HPDE6-E6E7 (cell line): ENCODE results near the gene TBXA2R.
"Not testable (repeated sequence)": the region's sequence is repeated elsewhere in the genome, so short reads cannot be mapped to it uniquely, and the experiment has no call there.

Experiments used
- DNase-seq: peaks from one replicate; pipeline ENCODE4 v3.0.0; 2011; ENCODE audit warnings: missing footprints; ENCODE audit errors: extremely low spot score

Gene TBXA2R

DNA sequence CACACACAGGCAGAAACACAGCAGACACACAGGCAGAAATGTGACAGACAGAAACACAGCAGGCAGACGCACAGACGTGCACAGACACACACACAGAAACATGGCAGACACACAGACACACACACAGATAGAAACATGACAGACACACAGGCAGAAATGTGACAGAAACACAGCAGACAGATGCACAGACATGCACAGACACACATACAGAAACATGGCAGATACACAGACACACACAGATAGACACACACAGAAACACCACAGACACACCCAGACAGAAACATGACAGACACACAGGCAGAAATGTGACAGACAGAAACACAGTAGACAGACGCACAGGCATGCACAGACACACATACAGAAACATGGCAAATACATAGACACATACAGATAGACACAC lies 1.3 kb downstream of the TBXA2R start:
- no peak for DNase-seq

DNA sequence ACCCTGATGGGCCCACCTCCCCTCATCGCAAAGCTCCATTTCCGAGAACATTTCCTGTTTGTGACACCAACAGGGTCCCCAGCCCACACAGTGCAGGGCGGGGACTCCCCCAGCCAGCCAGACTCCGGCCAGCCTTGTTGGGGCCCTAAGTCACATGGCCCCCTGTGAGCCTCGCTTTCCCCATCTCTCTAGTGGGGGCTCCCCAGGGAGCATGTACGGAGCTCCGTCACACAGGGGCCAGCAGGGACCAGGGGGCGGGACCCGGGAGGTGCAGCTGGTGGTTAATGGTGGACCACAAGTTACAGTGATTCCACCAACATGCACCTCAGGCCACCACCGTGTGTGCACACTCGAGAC lies 1.7 kb downstream of the TBXA2R start:
- DNase-seq, result no peak

DNA sequence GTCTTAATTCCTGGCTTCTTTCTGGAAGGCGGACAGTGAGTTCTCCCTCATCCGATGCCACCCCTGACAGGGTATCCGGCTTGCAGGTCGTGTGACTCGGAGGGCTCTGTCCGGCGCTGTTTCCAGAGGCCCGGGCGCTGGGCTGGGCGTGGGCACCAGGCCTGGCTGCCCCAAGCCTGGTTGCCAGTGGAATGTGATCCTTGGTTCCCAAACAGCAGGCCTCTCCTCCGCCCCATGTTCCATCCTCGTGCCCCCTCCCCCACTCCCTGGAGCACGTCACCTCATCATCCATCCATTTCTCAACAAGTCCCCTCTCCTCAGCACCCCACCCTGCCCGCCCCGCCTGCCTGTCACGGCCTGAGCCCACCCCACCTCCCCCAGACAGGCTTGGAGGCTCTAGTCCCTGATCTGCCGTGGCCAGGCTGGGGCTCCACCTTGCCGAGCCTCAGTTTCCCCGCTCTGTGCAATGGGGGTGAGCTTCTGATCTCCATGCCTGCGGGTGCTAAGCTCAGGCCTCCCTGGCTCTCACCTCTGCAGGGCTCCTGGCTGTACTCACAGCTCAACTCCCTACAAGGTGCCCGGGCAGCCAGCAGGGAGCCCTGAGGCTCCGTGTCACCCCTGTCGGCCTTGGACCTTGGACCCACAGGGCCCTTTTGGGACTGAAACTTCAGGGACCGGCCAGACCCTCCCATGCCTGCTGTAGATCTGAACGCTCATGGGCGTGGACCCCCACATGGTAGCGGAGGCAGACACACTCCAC lies 2.3 kb downstream of the TBXA2R start:
- no peak for DNase-seq

DNA sequence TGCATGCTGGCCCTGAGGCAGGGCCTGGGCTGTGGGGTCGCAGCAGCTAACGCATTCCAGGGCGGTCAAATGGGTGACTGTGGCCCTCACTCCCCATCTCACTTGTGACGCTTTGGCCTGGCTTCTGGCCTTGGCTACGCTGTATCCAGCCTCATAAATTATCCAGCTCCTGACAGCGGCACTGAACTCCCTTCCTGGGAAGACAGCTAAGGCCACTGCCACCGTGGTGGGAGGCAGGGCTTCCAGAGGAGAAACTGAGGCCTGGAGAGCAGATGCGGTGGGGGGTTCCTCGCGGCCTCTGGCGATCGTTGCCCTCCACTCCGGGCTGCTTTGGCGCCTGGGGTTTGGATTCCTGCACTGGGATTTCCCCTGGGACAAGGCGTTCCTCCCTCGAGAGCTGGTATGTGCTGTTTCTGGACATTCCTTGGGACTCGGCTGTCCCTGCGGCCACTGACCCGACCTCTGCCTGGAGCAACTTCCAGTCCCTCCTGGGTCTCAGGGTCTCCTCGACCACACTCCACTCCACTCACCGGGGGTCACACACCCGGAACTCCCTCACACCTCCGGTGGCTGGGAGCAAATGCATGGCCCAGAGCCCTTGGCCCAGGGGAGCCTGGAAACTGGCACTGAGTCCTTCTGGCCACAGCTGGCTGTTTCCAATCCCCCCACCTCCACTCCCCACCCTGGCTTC lies 3.4 kb downstream of the TBXA2R start:
- no peak for DNase-seq

DNA sequence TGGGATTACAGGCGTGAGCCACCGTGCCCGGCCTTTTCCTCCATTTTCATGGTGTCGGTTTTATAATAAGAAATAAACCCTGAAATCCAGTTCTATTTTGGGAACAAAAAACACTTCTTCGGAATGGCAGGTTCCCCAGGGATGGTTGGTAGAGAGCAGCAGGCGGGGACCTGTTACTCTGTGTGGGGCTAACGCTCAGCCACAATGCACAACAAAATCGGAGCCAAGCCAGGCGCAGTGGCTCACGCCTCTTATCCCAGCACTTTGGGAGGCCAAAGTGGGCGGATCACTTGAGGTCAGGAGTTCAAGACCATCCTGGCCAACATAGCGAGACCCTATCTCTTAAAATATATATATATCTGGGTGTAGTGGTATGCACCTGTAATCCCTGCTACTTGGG lies 5.7 kb downstream of the TBXA2R start:
- no peak for DNase-seq

DNA sequence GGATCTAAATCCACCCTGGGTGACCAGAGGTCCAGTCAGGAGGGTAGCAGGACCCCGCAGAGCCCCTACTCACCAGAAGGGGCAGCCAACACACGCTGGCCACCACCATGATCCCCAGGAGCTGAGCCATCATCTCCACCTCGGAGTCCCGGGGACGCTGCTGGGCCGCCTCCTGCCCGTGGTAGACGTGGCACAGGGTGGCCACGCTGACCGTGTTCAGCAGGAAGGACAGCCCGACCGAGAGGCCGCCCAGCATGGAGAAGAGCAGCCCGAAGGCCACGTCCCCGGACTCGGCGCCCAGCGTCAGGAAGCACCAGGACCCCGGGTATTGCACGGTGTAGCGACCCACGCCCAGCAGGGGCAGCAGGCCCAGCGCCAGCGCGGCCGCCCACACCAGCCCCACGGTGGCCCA lies 6.9 kb downstream of the TBXA2R start:
- no peak for DNase-seq

DNA sequence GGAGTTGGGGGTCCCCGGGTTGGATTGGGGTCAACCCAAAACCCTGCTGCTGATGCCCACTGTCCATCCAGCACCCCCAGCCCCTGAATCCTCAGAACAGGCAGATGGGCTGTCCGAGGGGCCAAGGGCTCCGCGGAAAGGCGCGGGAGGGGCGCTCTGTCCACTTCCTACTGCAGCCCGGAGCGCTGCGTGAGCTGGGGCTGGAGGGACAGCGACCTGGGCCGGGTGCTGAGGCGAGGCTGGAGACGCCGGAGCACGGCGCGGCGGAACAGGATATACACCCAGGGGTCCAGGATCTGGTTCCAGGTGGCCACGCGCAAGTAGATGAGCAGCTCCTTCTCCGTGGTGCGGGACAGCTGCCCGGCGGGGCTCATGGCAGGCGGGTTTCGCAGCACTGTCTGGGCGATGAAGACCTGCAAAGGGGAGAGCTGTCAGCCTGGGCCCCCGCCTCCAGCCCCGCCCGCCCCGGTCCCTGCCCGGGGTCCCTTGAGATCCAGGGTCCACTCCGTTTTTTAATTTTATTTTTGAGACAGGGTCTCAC lies 11.1 kb downstream of the TBXA2R start:
- DNase-seq, result no peak

DNA sequence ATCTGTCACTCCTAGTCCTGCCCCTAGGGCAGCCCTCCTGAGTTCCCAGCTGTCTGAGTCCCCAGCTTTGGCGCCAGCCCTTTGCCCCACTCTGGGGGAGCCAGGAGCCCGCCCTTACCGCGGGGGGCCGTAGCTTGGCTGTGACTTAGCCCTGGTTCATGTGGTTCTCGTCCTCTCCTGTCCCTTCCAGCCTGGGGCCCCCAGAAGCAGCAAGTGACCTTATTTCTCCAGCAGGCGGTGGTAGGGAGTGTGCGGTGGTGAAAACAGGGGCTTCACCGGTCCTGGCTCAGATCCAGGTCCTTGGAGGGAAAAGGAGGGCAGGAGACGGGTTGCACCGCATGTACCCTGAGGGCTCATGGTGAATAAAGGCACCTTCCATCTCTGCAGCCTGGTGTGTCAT lies 13.5 kb downstream of the TBXA2R start:
- DNase-seq, result no peak

DNA sequence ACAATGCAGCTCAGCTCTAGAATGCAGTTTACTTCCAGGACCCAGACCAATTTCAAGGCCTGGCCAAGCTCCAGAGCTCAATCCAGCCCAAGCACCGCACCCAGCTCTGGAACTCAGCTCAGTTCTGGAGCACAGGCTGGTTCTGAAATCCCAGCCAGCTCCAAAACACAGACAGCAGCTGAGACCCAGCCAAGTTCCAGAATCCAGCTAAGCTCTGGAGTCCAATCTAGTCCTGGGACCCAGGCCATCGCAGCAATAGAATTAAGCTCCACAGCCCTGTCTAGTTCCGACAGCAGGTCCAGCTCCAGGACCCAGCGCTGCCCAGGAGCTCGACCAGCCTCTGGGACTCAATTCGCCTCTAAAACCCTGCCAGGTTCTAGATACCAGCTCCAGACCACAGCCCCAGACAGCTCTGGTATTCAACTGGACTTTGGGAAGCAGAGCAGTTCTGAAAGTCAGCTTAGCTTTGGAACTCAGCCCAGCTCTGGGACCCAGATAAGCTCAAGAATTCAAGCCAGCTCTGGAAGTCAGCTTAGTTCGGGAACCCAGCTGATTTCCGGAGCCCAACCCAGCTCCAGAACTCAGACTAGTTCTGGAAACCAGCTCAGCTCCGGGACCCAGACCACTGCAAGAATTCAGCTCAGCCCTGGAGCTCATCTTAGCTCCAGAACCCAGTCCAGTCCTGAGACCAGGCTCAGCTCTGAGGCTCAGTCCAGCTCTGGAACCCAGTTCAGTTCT lies 14.6 kb downstream of the TBXA2R start:
- no peak for DNase-seq

DNA sequence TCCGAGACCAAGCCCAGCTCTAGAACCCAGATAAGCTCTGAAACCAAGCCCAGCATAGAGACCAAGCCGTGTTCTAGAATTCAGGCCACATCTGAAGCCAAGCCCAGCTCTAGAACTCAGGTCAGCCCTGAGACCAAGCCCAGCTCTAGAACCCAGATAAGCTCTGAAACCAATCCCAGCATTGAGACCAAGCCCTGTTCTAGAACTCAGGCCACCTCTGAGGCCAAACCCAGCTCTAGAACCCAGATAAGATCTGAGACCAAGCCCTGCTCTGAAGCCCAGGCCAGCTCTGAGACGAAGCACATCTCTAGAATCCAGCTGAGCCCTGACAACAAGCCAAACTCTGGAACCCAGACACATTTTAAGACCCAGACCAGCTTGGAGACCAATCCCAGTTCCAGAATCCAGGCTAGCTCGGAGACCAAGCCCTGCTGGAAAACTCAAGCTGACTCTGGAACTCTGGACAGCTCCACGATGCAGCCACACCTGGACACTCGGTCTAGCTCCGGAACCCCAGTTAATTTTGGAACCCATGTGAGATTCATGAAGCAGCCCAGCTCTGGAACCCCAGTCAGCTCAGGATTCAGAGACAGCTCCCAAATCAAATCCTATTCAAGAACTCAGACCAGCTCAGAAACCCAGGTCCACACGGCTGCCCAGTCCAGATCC lies 15.6 kb downstream of the TBXA2R start:
- DNase-seq, result no peak

DNA sequence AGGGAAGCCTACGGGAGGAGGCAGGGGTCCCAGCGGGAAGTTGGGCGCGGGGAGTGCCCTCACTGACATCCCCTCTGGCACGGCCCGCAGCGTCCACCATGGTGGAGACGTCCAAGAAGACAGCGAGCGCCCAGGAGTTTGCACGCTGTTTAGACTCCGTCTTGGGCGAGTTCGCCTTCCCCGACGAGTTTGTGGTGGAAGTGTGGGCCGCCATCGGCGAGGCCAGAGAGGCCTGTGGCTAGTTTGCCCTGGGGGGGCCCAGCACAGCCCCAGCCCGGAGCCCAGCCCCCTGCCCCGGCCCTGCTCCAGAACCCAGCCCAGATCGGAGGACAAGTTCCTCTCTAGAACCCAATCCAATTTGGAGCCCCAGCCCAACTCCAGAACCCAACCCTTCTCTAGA lies 16.7 kb downstream of the TBXA2R start:
- DNase-seq, result no peak

DNA sequence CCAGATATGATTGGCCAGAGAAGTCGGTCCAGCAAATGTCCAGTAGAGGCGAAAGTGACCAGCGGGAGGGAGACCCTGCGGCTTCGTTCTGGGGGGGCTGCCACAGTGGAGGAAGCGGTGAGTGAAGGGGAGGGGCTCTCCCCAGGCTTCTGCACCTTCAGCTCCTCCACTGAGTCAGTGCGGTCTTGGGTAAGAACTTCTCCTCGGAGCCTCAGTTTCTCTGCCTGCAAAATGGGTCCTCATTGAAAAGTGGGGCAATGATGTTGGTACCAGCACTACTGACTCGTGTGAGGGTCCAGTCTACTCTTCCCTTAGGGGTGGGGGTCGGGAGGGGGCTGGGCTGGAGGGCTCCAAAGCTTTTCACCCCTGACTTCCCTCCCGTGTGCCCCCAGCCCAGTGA lies 17.2 kb downstream of the TBXA2R start:
- no peak for DNase-seq

DNA sequence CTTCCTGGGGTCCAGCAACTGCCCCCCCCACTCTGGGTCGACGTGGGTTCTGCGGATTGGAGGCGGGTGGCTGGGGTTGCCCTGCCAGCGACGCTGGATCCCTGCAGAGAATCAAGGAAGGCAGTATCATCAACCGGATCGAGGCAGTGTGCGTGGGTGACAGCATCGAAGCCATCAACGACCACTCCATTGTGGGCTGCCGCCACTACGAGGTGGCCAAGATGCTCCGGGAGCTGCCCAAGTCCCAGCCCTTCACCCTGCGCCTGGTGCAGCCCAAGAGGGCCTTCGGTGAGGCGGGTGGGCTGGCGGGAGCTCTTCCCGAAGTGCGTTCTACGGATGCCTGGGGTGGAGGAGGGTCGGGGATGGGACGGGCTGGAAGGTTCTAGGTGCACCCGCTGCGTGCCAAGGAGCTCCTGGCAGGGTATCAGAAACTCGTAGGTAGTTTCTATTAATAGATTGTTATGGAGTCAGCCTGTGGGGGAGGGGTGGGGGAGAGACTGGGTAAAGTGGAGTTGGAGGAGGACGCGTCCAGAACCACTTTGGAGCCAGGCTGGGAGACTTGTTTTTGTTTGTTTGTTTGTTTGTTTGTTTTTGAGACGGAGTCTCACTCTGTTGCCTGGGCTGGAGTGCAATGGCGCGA lies 19.8 kb downstream of the TBXA2R start:
- no peak for DNase-seq

DNA sequence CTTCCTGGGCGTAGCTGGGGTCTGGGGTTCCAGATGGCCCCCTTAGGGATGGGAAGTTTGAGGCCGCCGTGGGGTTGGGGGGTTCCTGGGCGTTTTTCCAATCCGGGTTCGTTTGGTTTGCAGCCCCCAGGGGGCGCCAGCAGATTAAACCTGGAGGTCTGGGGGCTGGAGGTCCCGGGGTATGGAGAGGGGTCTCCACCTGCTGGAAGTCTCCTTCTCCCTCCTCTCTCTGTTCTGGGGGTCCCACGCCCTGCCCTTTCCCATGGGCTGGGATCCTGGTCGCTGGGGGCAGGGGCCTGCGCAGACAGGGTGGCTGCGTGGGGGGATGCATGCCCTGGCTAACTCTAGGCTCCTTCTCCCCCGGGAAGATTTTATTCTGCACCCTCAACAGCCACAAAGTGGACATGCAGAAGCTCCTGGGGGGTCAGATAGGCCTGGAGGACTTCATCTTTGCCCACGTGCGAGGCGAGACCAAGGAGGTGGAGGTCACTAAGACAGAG lies 20.5 kb downstream of the TBXA2R start:
- no peak for DNase-seq

DNA sequence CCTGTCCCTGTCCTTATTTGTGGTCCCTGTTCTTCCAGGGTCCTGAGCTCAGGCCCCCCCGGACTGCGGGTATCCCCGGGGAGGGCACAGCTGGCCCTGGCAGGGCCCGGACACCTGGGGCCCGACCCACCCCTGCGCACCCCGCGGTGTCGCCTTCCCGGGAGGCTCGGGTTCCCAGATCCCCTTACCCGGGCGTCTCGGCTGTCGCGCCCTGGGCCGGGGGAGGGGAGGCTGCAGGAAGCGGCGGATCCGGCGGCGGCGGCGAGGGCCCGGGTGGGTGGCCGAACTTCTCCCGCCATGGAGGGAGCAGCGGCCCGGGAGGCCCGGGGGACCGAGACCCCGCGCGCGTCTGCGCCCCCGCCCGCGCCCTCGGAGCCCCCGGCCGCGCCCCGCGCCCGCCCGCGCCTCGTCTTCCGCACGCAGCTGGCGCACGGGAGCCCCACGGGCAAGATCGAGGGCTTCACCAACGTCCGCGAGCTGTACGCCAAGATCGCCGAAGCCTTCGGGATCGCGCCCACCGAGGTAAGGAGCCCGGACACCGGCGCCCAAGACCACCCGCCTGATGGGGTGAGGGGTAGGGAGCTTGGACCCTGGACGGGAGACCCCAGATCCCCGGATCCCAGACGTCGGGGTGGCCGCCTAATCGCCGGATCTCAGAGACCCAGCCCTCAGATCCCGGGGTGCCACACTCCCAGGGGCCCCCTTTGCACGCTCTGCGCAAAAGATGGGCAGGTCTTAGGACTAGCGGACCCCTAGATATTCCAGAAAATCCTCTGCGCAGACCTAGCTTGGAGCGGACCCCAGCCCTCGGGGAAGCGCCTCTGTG lies 21.2 kb downstream of the TBXA2R start, which contains the start of gene GIPC3:
Gene GIPC3, plus strand, starts transcription at position 178 of the 826 bp plus-strand sequence. Its CDS starts 120 bp downstream, at position 298.
- DNase-seq, result no peak

DNA sequence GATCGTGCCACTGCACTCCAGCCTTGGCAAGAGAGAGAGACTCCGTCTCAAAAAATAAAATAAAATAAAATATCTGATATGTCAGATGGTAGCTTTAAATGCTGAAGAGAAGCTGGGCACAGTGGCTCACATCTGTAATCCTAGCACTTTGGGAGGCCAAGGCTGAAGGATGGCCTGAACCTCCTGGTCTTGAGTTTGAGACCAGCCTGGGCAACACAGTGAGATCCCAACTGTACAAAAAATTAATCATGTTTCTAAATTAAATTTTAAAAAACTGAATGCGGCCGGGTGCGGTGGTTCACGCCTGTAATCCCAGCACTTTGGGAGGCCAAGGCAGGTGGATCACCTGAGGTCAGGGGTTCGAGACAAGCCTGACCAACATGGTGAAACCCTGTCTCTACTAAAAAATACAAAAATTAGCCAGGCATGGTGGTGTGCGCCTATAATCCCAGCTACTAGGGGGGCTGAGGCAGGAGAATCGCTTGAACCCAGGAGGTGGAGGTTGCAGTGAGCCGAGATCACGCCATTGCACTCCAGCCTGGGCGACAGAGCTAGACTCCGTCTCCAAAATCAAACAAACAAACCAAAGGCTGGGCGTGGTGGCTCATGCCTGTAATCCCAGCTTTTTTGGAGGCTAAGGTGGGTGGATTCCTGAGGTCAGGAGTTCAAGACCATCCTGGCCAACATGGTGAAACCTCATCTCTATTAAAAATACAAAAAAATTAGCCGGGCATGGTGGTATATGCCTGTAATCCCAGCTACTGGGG lies 22.5 kb downstream of the TBXA2R start:
- not testable (repeated sequence) for DNase-seq

DNA sequence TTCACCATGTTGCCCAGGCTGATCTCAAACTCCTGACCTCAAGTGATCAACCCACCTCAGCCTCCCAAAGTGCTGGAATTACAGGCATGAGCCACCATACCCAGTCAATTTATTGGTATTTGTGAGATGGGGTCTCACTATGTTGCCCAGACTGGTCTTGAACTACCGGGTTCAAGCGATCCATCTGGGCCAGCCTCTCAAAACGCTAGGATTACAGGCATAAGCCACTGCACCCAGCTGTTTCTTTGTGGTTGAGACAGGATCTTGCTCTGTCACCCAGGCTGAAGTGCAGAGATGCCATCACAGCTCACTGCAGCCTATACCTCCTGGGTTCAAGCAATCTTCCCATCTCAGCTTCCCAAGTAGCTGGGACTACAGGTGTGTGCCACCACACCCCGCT lies 24.9 kb downstream of the TBXA2R start:
- DNase-seq, result not testable (repeated sequence)

DNA sequence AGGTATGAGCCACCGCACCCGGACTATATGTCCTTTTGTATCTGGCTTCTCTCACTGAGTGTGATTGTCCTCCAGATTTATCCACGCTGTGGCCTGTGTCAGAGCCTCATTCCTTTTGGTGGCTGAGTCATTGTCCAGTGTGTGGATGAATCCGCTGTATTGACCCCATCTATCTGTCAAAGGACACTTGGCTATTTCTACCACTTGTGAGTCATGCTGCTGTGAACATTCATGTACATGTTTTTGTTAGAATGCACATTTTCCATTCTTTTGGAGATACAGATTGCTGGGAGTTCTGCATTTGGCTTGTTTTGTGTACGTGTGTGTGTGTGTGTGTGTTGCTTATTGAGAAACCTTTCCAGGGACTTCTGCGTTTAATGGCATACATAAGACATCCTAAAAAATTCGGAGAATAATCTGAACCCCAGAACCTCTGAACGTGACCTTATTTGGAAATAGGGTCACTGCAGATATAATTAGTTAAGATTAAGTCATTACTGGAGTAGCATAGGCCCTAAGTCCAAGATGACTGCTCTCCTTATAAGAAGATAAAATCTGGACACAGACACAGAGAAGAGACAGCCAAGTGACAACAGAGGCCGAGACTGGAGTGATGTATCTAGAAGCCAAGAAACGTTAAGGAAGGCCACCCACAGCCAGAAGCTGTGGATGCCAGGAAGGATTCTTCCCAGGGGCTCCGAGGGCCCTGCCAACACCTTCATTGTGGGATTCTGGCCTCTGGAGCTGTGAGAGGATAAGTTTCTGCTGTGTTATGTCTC lies 26.3 kb downstream of the TBXA2R start:
- no peak for DNase-seq

DNA sequence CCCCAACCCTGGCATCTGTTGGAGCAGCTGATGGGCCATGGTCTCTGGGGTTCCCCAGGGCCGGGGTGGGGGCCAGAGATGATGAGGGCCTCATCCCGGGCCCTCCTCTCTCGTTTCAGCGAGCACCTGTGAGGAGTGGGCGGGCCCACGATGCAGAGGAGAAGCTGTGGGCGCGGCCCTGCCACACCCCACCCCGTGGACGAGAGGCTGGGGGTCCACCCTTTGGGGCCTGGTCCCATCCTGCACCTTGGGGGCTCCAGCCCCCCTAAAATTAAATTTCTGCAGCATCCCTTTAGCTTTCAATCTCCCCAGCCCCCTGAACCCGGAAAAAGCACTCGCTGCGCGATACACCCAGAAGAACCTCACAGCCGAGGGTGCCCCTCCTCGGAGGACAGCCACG lies 28.3 kb downstream of the TBXA2R start:
- DNase-seq, result no peak
